ENCODE measurements around the gene PLCL1.

GRCh38 chr2:197868206-197868605 is 63.8 kb downstream of the PLCL1 start:
- TF ChIP-seq CTCF (IDR thresholded peaks at IDR 0.05) (no peak), POLR2A (IDR thresholded peaks at IDR 0.05) (no peak)

Measured in adrenal gland (tissue), 5 donors.